DMS153 (cell line): ENCODE data around the gene A3GALT2.

ENCODE experiments used
- DNase-seq: peaks from one replicate; lab custom pipeline; 2025; lab: John Stamatoyannopoulos, UW

A3GALT2 gene

DNA sequence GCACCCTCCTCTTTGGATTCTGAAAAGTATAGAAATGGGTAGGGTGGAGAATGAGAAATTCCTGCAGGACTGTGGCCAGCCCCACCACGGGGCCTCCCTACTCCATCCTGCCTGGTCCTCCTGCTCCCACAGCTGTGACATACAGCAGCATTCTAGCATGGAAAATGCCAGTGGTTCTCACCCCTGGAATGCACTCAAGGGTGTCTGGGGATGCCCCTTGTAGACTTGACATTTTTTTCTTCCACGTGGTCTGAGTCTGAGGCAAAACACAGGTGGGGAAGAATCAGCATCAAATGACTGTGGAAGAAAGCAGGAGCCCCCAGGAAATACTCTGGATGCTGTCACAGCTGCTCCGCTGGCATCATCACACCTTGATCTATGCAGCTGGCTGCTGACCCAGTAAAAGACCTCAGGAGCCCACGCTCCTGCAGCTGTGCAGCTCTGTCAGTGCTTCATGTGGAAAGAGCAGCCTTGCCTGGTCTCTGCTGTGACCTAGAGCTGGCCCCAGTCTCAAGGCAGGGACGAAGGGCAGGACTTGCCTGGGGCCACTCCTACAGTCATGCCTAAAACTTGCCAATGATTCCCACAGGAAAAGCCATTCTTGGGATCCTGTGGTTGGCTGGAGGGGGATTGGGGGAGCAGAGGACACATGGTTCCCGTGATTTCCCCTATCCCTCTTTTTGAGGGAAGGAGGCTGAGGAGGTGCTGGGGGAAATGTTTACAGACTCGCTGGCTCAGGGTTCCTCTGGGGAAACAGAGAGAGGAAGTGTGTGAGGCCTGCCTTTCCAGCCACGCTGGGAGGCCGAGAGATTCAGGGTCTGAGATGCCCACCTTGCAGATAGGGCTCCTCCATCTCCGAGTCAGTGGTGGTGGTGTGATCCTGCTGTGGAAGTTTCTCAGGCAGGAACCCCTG, 10.8 kb upstream of the A3GALT2 start:
- DNase-seq: no peak

DNA sequence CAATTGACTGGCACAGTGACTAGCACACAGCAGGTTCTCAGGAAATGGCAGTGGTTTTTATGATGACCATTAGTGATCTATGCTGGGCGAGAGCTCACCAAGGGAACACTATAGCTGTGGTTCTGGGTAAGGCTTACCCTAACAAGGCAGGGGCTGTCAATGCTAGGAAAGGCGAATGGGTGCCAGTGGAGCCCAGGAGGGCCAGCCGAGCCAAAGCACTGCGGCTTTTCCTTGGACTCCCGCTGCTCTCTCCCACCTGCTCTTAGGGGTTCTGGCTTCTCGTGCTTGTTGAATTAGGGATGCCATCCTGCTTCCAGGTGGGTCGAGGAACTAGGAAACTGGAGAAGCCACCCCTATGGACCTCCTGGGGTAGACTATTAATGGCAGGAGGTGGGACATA, 10.0 kb upstream of the A3GALT2 start:
- DNase-seq: no peak

DNA sequence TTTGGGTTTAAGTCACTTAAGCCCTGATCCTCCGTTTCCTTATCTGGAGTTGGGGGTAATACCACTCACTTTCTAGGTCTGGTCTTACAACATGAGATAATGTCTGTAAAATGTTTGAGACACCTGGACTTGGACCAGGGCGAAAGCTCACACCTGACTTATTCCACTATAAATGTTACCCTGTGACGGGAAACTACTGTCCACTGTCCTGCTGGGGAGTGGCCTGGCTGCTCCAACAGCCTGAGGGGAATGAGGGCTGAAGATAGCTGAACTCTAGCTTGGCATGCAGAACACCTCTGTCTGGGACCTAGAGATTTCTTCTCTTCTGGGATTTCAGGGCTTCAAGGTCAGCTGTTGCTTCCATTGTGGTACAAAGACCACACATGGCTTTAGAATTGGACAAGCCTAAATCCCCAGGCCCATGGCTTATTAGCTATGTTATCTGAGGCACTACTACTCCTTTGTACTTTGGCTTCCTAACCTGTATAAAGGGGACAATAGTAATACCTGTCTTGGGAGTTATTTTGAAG, 9.5 kb upstream of the A3GALT2 start:
- no peak for DNase-seq

DNA sequence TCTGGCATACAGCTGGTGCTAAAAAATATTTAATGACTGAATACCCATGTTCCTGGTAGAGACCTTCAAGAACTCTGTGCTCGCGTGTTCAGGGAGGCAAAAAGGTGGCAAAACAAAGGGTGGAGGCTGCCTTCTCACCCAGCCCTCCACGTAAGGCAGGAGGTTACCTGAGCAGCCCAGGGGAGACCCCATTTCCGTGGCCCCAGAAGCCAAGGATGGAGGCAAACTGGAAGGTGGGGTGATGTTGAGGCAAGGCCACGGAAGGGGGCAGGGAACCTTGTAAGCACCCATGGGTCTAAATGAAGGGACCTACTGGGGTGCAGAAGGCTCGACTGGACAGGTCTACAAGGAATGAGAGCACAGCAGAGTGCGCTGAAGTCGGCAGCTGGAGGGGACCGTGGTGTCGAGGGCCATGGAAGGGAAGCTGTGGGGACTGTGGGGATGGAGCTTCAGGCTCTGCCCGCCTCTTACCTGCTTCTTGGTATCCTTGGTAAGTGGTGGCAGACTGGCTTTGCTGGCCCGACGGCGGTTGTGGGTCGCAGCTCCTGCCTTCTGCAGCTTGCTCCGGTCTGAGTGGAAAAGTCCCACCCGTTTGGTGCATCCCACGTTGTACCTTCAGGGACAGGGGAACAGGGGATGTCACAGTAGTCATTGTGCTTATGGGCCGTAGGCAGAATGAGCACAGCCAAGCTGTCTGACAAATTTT, 8.9 kb upstream of the A3GALT2 start:
- no peak for DNase-seq

DNA sequence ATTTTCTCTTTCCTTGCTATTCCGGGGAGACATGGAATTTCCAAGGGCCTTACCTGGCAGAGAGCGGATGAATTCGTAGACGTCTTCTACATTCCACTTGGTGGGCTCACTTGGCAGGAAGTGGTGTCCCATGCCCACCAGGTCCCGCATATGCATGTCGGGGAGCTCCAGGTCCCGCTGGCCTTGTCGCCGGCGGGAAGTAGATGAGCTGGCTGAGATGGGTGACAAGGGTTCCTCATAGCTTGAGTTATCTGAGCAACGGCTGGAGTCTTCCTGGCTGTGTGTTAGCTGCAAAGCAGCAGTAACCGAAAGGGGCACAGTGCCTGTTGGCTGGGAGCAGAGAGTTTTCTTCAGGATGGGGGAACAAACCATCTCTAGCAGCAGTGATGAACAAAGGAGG, 7.9 kb upstream of the A3GALT2 start:
- no peak for DNase-seq

DNA sequence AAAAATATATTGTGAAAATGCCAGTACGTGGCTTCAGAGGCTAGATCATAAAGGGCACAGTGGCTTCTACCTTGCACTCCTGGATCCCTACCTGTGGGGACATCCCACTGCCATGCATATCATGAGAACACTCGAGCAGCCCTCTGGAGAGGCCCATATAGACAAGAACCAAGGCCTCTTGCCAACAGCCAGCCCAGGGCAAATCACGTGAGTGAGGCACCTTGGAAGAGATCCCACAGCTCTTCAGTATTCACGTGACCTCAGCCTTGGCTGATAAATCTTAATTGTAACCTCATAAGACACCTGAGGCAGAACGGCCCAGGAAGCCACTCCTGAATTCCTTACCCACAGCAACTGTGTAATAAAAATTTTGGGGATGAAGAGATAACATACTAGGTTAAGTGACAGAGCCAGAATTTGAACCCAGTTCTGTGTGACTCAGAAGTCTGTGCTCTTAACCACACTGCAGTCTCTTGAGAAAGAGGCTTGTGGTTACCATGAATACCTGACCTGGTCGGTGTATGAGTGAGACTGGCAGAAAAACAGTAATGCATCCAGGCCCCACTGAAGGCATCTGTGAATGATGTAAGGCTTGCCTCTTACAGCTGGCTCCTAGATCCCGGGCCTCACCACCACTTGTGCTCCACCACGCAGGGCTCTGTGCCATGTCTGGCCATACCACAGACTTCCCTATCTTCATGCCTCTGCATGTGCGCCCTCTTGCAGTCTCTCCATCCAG, 6.9 kb upstream of the A3GALT2 start:
- DNase-seq: no peak

DNA sequence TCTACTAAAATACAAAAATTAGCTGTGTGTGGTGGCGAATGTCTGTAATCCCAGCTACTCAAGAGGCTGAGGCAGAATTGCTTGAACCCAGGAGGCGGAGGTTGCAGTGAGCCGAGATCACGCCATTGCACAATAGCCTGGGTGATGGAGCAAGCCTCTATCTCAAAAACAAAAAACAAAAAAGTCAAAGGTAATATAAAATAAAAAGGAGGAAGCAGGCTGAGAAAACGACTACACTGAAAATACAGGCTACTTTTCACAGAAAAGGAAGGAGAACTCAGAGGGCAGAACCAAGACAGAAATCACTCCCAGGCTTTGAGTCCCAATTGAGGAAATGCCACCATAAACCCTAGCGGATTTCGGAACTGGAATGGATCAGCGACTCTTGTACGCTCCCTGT, 5.9 kb upstream of the A3GALT2 start:
- DNase-seq: no peak

DNA sequence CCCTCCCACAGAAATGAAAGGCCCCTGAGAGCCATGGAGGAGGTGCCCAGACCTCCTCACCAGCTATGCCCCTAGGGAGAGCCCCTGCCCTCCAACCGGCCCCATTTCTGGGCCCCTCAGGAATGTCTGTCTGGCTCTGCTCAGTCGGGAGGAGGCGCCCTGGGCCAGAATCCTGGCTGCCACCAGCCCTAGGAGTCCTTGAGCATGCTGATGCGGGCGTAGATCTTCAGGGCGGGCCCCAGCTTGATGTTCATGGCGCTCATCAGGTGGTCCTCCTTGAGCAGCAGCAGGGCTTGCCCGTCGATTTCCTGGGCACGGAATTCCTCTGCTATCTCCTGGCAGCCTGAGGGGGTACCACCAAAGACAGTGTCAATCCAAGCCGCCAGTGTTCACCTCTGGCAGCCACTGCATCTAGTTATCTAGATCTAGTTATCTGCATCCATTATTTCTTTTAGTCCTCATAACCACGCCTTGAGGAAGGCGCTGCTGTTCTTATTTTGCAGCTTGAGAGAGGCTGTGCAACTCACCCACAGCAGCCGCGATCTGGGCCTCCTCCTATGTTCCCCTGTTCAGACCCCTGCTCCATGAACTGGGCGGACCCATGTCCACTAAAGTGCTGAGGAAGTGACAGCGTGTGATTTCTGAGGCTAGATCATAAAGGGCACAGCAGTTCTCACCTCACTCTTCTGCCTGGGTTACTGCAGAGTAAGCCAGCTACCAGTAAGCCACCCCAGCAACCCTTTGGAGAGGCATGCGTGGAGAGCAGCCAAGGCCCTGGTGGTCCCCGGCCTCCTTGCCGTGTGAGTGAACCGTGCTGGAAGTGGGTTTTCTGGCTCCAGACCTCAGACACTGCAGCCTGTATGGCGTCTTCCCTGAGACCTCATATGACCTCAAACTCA, 4.0 kb upstream of the A3GALT2 start:
- DNase-seq: no peak

DNA sequence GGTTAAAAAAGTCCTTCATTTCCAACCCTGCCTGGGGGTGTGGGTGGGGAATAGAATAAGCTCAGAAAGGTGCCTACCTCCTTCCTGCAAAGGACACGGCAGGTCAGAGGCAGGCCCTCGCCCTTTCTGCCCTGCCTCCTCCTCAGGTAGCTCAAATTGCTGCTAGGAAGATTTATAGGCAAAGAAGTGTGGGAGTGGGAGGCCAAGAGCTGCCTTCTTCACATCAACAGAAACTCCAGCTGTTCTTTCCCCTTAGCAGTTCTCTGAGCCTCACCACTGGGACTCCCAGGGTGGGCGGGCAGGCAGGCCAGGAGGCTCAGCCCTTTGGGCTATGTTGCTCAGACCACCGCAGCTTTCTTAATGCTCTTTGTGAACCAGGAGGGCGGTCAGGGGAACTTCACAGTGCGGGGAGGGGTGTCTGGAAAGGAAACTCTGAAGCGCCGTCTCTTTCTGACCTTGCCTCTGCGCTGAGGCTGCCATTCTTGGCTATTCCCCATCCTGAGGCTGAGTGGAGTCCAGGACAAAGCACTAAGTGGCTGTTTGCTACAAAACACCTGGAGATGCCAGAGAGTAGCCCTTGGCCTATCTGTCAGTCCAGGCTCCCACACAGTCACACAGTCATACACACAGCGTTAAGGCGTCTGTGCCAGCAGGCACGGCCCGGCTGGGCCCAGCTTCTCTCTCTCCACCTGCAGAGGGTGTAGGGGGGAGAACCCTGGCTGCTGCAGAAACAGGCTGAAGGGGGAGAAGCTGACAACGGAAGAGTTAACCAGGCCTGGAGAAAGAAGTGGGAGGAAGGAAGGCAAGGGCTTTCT, 3.0 kb upstream of the A3GALT2 start:
- no peak for DNase-seq

DNA sequence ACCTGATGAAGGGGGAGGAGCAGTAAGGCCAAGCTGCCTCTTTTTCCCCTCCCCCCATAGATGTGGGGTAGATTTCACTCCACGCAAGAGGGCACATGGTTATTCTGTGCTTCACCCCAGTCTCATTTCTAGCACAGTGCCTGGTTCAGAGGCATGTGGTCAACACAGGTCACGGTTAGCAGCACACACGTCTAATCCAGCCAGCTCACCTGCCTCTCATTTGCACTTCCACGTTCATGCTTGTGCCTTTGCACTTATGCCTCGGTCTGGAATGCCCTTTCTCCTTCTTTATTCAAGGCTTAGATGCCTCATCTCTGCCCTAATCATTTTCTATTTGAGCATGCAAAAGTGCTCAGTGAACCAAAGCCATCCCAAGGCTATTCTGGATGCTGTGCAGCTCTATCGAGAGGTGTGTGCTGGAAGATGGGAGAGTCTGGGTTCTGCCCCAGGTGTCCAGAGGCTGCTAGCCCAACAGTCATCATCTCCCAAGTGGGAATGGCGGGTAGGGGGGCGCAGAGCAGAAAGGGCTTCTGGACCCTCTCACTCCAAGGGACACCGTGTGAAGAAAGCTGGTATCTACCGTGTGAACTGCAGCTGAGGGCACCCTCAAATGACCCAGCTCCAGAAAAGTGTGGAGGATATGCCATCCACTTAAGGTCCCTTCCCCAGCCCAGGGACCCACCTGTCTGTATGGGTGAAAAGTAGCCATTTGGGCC, 2.1 kb upstream of the A3GALT2 start:
- no peak for DNase-seq

DNA sequence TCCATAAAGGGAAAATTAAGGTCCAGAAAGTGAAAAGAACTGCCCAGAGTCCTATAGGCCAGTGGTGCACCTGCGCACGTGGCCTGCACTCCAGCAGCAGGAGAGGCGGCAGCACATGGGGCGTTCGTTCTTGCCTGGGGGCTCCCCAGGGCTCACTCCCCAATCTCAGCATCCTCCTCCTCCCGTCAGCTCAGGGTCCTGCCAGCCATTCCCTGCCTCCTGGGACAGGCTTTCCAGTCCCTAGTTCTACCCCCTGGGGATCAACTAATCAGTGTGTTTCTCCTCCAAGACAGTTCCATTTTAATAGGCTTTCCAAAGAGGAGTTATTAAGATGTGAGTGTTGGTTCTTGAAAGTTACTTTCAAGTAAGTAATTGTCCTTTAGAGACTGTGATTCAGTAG, 1.2 kb upstream of the A3GALT2 start:
- no peak for DNase-seq

DNA sequence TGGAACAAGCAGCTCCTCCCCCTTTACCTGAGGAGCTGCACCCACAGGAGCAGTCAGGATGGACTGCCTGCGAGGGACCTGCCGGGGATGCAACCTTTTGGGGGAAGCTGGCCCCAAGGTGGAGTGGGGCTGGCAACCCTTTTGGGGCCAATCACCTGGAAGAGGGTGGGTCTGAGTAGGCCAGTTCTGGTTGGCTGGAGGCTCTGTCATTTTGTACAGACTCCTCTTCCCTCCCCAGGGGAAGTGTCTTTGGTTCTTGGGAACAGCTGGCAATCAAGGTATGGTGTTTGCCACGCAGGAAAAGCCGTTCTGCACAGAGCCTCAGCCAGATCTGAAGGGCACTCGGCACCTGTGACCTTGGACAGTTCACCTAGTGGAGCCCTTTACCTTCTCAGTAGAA, 280 bp upstream of the A3GALT2 start:
- DNase-seq: no peak

DNA sequence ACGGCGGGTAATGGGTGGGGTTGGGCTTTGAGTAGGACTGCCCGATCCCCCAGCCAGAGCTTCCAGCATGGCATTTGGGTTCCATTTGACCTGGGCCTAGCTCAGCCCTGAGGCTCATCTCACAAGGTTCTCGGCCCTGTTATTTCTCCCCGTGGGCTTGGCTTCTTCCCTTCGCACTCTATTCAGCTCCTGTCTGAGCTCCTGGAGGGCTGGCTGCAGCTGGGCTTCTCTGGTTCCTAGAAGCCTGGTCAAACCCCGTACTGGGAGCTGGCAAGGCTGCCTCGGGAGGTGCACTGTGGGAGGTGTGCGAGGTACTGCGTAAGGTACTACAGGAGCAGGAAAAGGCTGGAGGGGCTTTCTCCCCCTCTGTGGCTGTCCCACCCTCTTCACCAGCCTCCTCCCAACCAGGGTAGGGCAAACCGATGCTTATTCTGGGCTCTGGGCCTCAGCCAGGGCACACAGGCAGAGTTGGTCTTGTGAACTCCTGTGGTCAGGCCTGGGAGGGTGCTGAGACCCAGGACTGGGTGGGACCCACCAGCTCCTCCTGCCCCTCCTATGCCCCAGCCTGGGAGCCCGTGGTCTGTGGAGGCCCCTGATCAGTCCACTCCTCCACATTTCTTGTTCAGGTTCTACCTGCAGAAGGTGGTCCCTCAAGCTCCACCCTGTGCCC, 814 bp downstream of the A3GALT2 start:
- DNase-seq: no peak

DNA sequence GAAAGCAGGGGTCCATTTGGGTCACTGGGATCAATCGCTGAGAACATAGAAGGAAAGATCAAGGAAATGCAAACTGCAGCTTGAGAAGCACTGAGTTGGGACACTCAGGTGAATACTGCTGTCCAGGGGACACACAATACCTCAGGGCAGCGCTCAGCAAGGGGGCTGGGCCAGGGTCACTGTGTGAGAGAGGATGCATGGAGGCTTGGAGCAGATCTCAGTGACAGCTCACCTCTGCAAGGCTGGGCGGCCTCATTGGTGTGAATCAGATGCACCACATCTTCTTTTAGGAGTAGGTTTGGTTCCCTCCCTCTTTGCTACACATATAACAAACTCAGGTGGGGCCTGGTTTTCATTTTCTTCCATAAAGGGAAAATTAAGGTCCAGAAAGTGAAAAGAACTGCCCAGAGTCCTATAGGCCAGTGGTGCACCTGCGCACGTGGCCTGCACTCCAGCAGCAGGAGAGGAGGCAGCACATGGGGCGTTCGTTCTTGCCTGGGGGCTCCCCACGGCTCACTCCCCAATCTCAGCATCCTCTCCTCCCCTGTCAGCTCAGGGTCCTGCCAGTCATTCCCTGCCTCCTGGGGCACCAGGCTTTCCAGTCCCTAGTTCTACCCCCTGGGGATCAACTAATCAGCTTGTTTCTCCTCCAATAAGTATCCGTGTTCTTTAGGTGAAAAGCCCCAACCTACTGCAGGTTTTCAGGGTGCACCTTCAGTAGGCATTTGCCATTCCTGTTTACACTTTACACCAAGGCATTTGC, 1.5 kb downstream of the A3GALT2 start:
- no peak for DNase-seq

DNA sequence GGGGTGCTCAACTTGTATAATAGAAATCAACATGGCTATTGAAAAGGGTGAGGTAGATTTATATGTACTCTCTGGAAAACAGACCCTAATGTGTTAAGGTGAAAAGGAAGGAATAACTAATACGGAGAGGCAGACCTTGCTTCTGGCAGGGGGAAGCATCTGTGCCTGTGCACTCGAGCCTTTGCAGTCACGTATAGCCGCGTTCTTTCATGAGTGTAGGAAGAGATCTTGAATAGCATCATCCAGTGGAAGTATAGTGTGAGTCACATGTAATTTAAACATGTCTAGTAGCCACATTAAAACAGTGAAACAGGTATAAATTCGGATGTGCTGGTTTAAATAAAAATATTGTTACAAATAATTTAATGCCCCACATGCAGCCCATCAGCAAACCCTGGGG, 3.0 kb downstream of the A3GALT2 start:
- no peak for DNase-seq

DNA sequence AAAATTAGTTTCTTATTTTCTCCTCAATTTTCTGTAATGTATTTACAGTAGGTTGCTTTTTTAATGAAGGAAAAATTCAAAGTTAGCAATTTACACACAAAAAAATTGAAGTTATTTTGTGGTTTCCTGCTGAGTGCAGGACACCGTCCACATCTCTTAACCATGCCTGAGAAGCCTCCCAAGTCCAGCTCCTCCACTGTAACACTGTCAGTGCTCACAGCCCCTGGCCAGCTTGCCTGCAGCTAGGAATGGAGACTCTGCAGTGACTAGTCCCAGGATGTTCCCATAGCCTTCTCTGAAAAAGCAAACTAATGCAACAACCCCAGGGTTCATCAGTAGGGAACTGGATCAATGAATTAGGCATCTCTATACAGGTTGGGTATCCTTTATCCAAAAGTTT, 3.5 kb downstream of the A3GALT2 start:
- DNase-seq: no peak

DNA sequence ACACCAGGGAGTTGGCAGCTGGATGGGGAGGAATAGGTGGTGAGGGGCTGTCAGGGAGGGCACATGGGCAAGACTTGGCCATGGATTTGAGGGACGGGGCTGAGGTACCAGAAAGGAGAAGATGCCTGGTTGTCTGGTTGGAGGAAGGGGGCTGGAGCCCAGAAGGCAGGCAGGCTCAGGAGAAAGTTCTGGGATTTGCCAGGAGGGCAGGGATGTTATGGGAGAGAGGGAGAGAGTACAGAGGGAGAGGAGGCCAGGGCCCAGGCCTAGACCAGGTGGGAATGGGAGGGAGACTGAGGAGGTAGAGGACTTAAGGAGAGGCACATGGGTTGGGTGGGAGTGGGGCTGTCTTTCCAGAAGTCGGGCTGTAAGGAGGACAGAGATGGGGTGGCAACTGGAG, 4.3 kb downstream of the A3GALT2 start:
- DNase-seq: no peak

DNA sequence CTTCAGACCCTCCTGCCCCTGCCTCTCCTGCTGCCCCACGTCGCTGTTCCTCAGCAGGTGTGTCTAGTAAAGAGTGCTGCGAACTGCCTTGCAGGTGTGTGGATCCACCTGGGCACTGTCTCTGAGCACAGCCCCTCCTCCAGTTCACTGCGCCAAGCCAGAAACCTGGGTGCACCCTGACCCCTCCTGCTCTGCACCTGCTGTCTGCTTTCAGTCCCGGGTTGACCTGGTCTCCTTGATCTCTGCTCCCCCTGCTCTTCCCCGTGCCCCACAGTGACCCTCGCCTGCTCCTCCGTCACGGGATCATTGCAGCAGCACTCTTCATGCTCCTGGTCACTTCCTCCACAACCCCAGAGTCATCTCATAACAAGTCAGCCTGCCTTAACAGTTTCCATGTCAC, 6.5 kb downstream of the A3GALT2 start:
- DNase-seq: no peak

DNA sequence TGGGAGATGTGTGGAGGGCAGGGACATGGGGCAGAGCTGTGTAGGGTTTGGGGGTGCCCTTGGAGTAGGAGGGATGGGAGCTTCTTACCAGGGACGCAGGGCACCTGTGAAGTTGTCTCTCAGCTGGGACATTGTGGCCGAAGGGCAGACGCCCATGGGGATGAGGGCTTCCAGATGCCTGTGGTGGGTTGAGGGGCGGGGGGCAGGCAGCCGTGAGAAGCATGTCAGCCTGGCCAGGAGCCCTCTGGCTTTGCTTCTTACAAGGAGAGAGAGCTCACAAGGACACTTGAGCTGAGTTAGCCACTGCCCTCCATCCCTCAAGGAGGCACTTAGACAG, 8.5 kb downstream of the A3GALT2 start:
- DNase-seq: no peak
